HCT116 (cell line): ENCODE results near the gene TDRD12. TPM values are rescaled to one million over a fixed set of nuclear protein-coding genes. Genes with fewer than 3 reads are reported as not detected.

Source experiments
- ATAC-seq: fragments of 200-7000 bp; cut with Tn5 transposase; 2 replicates; pipeline ENCODE4 v1.9.1; 2020; ENCODE audit warnings: mild to moderate bottlenecking, moderate library complexity
- BruUV-seq: library from RNA; stranded (reverse); fragments of 400-500 nt; replicated peaks from 2 replicates; lab custom pipeline; 2021; lab: Mats Ljungman, UMichigan
- CTCF ChIA-PET: fragments of 300-600 bp; sonication (Branson Sonifier 250); formaldehyde crosslinking; loops from one replicate; lab custom pipeline; 2021; ENCODE audit warnings: antibody characterized with exemption; lab: Charles Lee
- POLR2A ChIA-PET: fragments of 300-600, 350-600 bp; sonication (Branson Sonifier 250); formaldehyde crosslinking; loops from one replicate; lab custom pipeline; 2021; ENCODE audit warnings: antibody characterized with exemption; lab: Charles Lee
- RAD21 ChIA-PET, 2 experiments: fragments of 300-600 bp; sonication (Branson Sonifier 250); formaldehyde crosslinking; loops; one replicate each; lab custom pipeline; 2023; ENCODE audit warnings: low total read pairs in 2 of 2; ENCODE audit not compliant: uncharacterized antibody in 2 of 2, unreplicated experiment in 2 of 2, low non-redundant PET in 1 of 2; lab: Charles Lee
- DNase-seq: peaks from one replicate; pipeline ENCODE4 v3.0.0-alpha.2; 2010; ENCODE audit warnings: low read depth, low spot score
- H2AFZ ChIP-seq: fragments of 200-600 bp; shearing (Covaris generic), sonication (generic); 2 replicates; pipeline ENCODE4 v1.6.1; 2017; ENCODE audit warnings: low read depth, mixed run types, mixed read lengths, antibody characterized with exemption, low read length; ENCODE audit not compliant: poor library complexity, severe bottlenecking
- H3K27ac ChIP-seq: 2 replicates; pipeline ENCODE4 v1.5.1; 2012; ENCODE audit warnings: low read depth, low read length
- H3K27me3 ChIP-seq: fragments of 200-600 bp; sonication (generic); 2 replicates; pipeline ENCODE4 v1.6.1; 2016; ENCODE audit warnings: mixed run types, low read length, mixed read lengths; ENCODE audit not compliant: insufficient read depth
- H3K36me3 ChIP-seq, 2 experiments: fragments of 200-500 bp in 1 of 2; fragments of 200-600 bp in 1 of 2; sonication (Bioruptor generic) in 1 of 2; sonication (generic) in 1 of 2; 2 replicates each; pipeline versions ENCODE4 v1.5.1 to v1.6.1; 2014 to 2016; ENCODE audit warnings: low read length in 2 of 2, inconsistent platforms in 1 of 2, mixed read lengths in 1 of 2, mixed run types in 1 of 2; ENCODE audit not compliant: insufficient read depth in 2 of 2, control insufficient read depth in 1 of 2
- H3K4me1 ChIP-seq, 2 experiments: fragments of 200-600 bp in 1 of 2; sonication (generic) in 1 of 2; 2 replicates each; pipeline versions ENCODE4 v1.5.1 to v1.6.1; 2012 to 2017; ENCODE audit warnings: low read length in 2 of 2, inconsistent platforms in 1 of 2, mild to moderate bottlenecking in 1 of 2, mixed read lengths in 1 of 2, mixed run types in 1 of 2, moderate library complexity in 1 of 2; ENCODE audit not compliant: insufficient read depth in 2 of 2, control insufficient read depth in 1 of 2
- H3K4me2 ChIP-seq: fragments of 200-600 bp; sonication (generic); 2 replicates; pipeline ENCODE4 v1.6.1; 2017; ENCODE audit warnings: mixed run types, low read length, mixed read lengths
- H3K4me3 ChIP-seq, 2 experiments: fragments of 200-600 bp in 1 of 2; sonication (generic) in 1 of 2; replicated peaks in 1 of 2; 2 replicates each; pipeline ENCODE4 v1.5.1; 2011 to 2016; ENCODE audit warnings: low read length in 2 of 2, control low read depth in 1 of 2, low read depth in 1 of 2, mild to moderate bottlenecking in 1 of 2, mixed read lengths in 1 of 2, mixed run types in 1 of 2
- H3K79me2 ChIP-seq: fragments of 200-600 bp; sonication (generic); 2 replicates; pipeline ENCODE4 v1.6.1; 2017; ENCODE audit warnings: mild to moderate bottlenecking, mixed run types, low read length, moderate library complexity, mixed read lengths; ENCODE audit not compliant: insufficient read depth
- H3K9ac ChIP-seq: fragments of 200-600 bp; sonication (generic); 2 replicates; pipeline ENCODE4 v1.6.1; 2016; ENCODE audit warnings: low read length, mixed read lengths
- H3K9me2 ChIP-seq: fragments of 200-600 bp; sonication (generic), shearing (Covaris generic); 2 replicates; pipeline ENCODE4 v1.6.1; 2017; ENCODE audit warnings: mixed run types, mild to moderate bottlenecking, moderate library complexity; ENCODE audit not compliant: insufficient read depth
- H3K9me3 ChIP-seq, 2 experiments: fragments of 200-500 bp in 1 of 2; fragments of 200-600 bp in 1 of 2; sonication (Bioruptor generic) in 1 of 2; sonication (generic) in 1 of 2; 2 replicates each; pipeline ENCODE4 v1.6.1; 2014 to 2017; ENCODE audit warnings: low read length in 2 of 2, mixed read lengths in 2 of 2, inconsistent platforms in 1 of 2, low read depth in 1 of 2, mild to moderate bottlenecking in 1 of 2, mixed run types in 1 of 2, moderate library complexity in 1 of 2; ENCODE audit not compliant: control insufficient read depth in 1 of 2, insufficient read depth in 1 of 2
- H4K20me1 ChIP-seq: fragments of 200-600 bp; sonication (generic), shearing (Covaris generic); 2 replicates; pipeline ENCODE4 v1.6.1; 2017; ENCODE audit warnings: mixed run types, mild to moderate bottlenecking, moderate library complexity; ENCODE audit not compliant: insufficient read depth
- ATF3 ChIP-seq: IDR thresholded peaks from 2 replicates; pipeline ENCODE4 v1.6.1; 2012
- ELF1 ChIP-seq: IDR thresholded peaks from 2 replicates; pipeline ENCODE4 v1.6.1; 2012; ENCODE audit warnings: low read depth, borderline replicate concordance
- EZH2phosphoT487 ChIP-seq: fragments of 200-600 bp; IDR thresholded peaks from 2 replicates; pipeline ENCODE4 v1.6.1; 2018; ENCODE audit warnings: antibody characterized with exemption, borderline replicate concordance
- JUND ChIP-seq: IDR thresholded peaks from 2 replicates; pipeline ENCODE4 v1.6.1; 2012
- REST ChIP-seq: IDR thresholded peaks from 2 replicates; pipeline ENCODE4 v1.6.1; 2012; ENCODE audit warnings: low read depth
- YY1 ChIP-seq: IDR thresholded peaks from 2 replicates; pipeline ENCODE4 v1.6.1; 2011; ENCODE audit warnings: low read length, low read depth, moderate library complexity, mild to moderate bottlenecking; ENCODE audit not compliant: insufficient replicate concordance; ENCODE audit errors: extremely low read depth
- intact Hi-C: fragments of 100-400 bp; cut with micrococcal nuclease; formaldehyde crosslinking; loops from 2 replicates; pipeline ENCODE4 v1.10.0; 2022
- total RNA-seq: library from RNA; stranded (reverse); gene quantifications from one replicate; pipeline ENCODE4 v1.2.1, GENCODE V29; 2021; ENCODE audit not compliant: unreplicated experiment

TDRD12 gene
- total RNA-seq, 1 experiment from 2014 or later = 0.30 TPM

GRCh38 chr19:32876919-32877285, 157.3 kb downstream of the TDRD12 start:
- no peak overlapping the region for H3K9ac ChIP-seq
- no peaks in the 10 kb centered on the region for H3K9me2 ChIP-seq
- DNase-seq (no peak), ATAC-seq (no peak)
- no peak overlapping the region for H2AFZ ChIP-seq
- BruUV-seq = no TSS peak
- TF ChIP-seq REST (no peak), JUND (no peak), ATF3 (no peak), ELF1 (no peak), YY1 (no peak), EZH2phosphoT487 (no peak)
- no peaks in the 10 kb centered on the region for H4K20me1 ChIP-seq
- intact Hi-C loops = no loop called here
- H3K27ac ChIP-seq = no peak overlapping the region
- no peaks in the 10 kb centered on the region for H3K79me2 ChIP-seq
- H3K4me3 ChIP-seq = no peak overlapping the region
- ChIA-PET RAD21 (no interaction called here), POLR2A (no interaction called here), CTCF (no interaction called here)
- no peak overlapping the region for H3K4me2 ChIP-seq
- no peaks in the 10 kb centered on the region for H3K27me3 ChIP-seq
- no peaks in the 10 kb centered on the region for H3K9me3 ChIP-seq
- H3K4me1 ChIP-seq = no peaks in the 10 kb centered on the region
- H3K36me3 ChIP-seq = no peaks in the 10 kb centered on the region

Other genes with a start within 250 kb of the TDRD12 start
- gene PDCD5, start 138.6 kb upstream of the TDRD12 start, total RNA-seq = 143 TPM
- 48.1 TPM for gene ANKRD27, start 44.6 kb upstream of the TDRD12 start, total RNA-seq
- 0.54 TPM for gene RGS9BP, start 43.9 kb upstream of the TDRD12 start, total RNA-seq
- 22.1 TPM for gene NUDT19, start 27.9 kb upstream of the TDRD12 start, total RNA-seq
- gene SLC7A9, start 150.0 kb downstream of the TDRD12 start, total RNA-seq = 0.42 TPM